ENCODE measurements around the gene LHFPL2.

LHFPL2 gene

GRCh38 chr5:78563621-78564020, 85.0 kb downstream of the LHFPL2 start:
- DNase-seq = no peak

GRCh38 chr5:78562714-78563330, 85.8 kb downstream of the LHFPL2 start:
- no peak for DNase-seq

DNA sequence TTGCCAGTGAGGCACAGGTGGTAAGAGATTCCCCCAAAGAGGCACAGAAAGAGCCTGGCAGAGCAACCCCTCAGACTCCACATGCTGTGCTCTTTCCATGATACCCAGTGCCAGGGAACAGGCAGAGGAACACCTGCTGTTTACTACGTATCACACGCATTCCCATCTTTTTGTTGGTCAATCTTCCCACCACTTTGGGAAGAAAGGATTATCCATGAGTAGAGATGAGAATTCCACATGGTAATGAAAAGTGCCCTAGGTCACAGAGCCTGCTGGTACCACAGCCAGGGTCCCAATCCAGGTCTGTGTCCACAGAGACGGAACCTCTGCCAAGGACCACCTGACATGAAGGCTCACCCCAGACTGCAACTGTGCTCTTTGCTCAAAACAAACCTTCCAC, 86.6 kb downstream of the LHFPL2 start:
- DNase-seq = no peak

GRCh38 chr5:78561261-78561660, 87.3 kb downstream of the LHFPL2 start:
- no peak for DNase-seq

DNA sequence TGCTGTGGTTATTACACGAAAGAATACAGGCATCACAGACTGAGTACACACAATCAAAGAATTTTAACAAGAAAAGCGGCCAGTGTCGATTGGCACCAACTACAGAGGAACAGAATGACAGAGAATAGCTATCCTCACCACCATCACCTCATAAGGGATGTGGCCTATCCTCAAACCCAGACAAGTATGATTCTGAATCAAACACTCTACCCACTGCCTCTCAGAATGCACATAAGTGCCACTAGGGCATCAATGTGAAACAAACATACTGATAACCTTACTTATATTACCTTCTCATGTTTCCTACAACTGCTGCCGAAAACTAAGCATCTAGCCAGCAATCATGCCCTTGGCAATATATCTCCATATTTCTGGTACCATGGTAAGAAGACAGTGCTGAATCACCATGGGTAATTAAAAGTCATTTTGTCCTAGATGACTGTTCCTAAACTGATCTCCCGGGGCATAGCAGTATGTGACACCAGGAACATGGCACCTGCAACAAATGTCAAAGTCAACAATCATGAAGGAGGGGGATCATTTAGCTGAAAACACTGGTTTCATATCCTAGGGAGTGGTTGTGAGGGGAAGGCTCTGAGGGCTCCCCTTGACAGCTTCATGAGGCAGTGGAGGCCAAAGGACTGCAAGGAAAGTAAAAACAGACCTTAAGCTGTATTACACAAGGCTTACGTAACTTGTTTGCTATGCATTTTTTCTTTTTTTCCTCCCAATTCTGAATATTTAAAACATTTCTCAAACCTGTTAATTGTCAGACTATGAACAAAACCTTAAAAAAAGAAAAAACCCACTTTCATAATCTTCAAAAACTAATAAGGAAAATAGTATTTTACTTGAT, 88.3 kb downstream of the LHFPL2 start:
- DNase-seq = no peak

DNA sequence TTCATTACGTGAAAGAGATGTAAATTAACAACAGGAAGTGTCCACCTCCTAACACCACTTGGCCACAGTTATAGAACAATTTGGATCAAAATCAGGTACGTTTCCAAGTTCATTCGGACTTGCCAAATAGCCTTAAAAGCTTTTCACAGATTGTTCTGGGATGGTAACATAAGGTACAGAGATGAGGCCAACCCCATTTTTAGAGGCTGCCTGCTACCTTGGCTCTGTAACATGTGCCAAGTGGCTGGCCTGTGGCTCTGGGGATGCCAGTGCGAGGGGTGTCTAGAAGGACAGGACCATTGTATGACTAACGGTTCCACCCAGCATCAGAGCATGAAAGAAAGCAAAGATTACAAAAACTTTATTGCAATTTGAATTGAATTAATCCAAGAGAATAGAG, 91.0 kb downstream of the LHFPL2 start:
- DNase-seq = no peak

GRCh38 chr5:78555870-78556269, 92.7 kb downstream of the LHFPL2 start:
- DNase-seq = no peak

GRCh38 chr5:78554670-78555069, 93.9 kb downstream of the LHFPL2 start:
- DNase-seq = no peak

DNA sequence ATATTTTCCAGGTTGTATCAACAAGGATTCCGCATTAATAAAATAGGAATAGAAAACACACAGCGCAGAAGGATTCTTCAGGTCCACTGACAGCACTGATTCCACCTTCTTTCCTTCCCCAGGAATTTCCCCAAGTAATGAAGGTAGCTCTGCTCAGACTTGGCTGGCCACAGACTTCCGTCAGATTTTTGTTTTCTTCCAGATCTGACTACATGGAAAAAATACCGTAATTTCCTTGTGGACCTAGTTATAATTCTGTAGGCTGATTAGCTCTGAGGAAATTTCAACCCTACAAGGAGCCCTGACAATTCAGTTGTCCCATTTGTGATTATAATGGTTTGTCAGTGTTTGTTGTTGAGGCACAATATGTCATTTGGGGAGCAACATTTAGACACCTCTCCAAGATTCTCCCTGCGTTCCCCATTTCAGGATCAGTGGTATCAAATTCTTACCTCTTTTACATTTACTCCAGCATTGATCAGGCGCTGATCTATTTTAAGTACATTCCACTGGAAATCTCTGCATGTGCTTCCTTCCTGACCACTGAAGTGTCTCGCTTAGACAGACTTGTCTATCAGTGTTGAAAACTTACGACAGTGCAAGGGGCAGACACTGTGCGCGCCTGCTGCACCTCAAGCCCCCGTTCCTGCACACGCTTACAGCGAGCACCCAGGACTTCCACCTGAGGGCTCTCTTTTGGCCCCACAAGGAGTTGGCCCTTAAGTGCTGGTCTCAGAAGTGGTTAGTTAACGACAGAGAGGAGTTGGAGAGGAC, 94.8 kb downstream of the LHFPL2 start:
- no peak for DNase-seq

GRCh38 chr5:78552729-78553342, 95.7 kb downstream of the LHFPL2 start:
- no peak for DNase-seq

GRCh38 chr5:78550891-78551290, 97.7 kb downstream of the LHFPL2 start:
- no peak for DNase-seq

- no peak for DNase-seq
Observed at GRCh38 chr5:78549043-78549442, 99.5 kb downstream of the LHFPL2 start.

DNA sequence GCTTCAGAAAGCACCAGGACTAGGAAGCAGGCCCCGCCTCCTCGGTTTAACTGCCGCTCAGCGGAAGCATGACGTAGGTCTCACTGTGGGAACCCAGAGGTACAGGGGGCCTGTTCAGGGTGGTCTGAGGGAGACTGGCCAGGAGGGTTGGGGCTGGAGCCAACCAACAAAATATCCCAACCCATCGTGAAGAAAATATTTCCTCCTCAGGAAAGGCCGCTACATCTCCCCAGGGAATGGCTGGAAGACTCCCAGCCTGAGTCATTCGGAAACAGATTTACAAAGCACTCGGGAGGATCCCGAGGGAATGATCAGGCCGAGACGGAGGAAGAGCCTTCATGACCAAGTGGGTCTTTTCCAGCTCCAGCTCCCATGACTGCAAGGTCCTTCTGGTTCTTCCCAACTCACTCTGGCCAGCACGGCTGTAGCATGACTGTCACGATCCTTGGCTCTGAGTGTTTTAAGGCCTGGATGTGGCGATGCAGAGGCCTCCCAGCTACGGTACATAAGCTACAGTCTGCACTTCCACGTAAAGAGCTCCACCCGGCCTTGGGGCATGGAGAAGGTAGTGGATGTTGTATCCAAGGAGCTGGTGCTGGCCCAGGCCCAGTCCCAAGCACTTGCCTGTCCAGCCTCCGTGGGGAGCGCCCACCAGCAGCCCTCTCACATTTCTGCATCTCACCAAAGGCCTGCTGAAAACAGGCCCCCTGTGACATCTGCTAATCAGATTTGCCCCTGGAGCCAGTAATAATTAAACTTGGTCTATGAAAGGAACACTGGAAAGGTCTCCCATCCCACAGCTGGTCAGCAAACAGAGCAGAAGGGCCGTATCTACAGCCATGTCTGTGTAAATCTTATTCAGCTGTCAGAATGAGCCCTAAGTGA, 100.6 kb downstream of the LHFPL2 start:
- no peak for DNase-seq

- DNase-seq = no peak
Observed at GRCh38 chr5:78547183-78547582, 101.4 kb downstream of the LHFPL2 start.

GRCh38 chr5:78546276-78546996, 102.1 kb downstream of the LHFPL2 start:
- DNase-seq = no peak

- DNase-seq = no peak
Observed at GRCh38 chr5:78545406-78545805, 103.2 kb downstream of the LHFPL2 start.

- no peak for DNase-seq
Observed at GRCh38 chr5:78544561-78545201, 103.9 kb downstream of the LHFPL2 start.

- no peak for DNase-seq
Observed at GRCh38 chr5:78543916-78544315, 104.7 kb downstream of the LHFPL2 start.

DNA sequence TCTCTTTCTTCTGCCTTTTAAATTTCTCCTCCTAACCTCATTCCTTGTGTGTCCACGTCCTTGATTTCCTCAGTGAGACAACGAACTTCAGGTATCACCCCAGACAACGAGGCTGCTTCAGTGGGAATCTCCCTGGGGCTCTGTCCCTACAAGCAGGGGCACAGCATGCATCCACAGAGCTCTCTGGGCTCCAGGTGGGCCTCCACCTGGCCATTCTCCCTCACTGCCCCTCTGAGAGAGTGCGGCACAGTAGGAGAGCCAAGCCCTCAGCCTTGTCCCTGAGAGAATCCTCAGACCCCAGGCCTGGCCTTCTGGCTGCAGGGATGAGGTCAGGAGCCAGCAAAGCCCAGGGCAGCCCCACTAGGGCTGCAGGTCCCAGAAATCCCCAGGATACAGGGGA, 105.3 kb downstream of the LHFPL2 start:
- no peak for DNase-seq

DNA sequence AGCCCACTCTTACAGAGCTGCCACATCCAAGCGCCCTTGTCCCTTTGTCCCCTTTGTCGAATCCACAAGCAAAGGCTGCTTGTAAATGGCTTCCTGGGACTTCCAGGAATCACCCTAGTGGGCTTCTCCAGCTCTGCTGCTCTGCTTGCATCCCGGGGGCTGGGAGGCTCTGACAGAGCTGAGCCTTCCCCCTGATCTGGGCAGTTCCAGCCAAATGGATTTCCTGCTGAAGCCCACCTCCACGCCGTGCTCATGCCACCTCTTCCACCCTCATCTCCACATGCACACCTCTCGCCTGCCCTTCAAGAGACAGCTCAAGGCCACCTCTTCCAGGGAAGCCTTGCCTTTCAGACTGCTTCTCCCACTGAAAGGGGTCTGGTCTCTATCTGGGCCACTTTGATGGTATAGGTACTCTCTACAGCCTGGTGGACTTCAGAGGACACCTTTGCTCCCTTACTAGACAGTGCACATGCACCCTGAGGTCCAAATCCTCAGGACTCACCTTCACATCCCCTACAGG, 106.2 kb downstream of the LHFPL2 start:
- DNase-seq = no peak
